DOHH2 (cell line): ENCODE results near the gene ZFHX3.

Source experiments
- H3F3A ChIP-seq: fragments of 200-600 bp; sonication (generic), shearing (Covaris generic); 2 replicates; pipeline ENCODE4 v1.6.0; 2016; ENCODE audit warnings: antibody characterized with exemption, mild to moderate bottlenecking; ENCODE audit not compliant: control insufficient read depth, insufficient read depth
- H3K27ac ChIP-seq: fragments of 200-600 bp; sonication (generic); 2 replicates; pipeline ENCODE4 v1.5.1; 2014; ENCODE audit warnings: low read depth, mild to moderate bottlenecking, low read length, moderate library complexity
- H3K27me3 ChIP-seq: fragments of 200-600 bp; sonication (generic); 2 replicates; pipeline ENCODE4 v1.6.1; 2014; ENCODE audit warnings: mild to moderate bottlenecking, low read length, mixed read lengths; ENCODE audit not compliant: control insufficient read depth
- H3K36me3 ChIP-seq: fragments of 200-600 bp; sonication (generic); 2 replicates; pipeline ENCODE4 v1.6.1; 2014; ENCODE audit warnings: mild to moderate bottlenecking, low read length, moderate library complexity, mixed read lengths; ENCODE audit not compliant: control insufficient read depth
- H3K4me1 ChIP-seq: fragments of 200-600 bp; sonication (generic); 2 replicates; pipeline ENCODE4 v1.6.1; 2014; ENCODE audit warnings: mild to moderate bottlenecking, low read length, mixed read lengths; ENCODE audit not compliant: control insufficient read depth
- H3K4me2 ChIP-seq: fragments of 200-600 bp; sonication (generic); 2 replicates; pipeline ENCODE4 v1.6.0; 2014; ENCODE audit warnings: mild to moderate bottlenecking, low read length, moderate library complexity
- H3K4me3 ChIP-seq: fragments of 200-600 bp; sonication (generic); 2 replicates; pipeline ENCODE4 v1.5.1; 2014; ENCODE audit warnings: mild to moderate bottlenecking, low read length, mixed read lengths
- H3K79me2 ChIP-seq: fragments of 200-600 bp; sonication (generic); 2 replicates; pipeline ENCODE4 v1.6.1; 2014; ENCODE audit warnings: mild to moderate bottlenecking, low read length, mixed read lengths; ENCODE audit not compliant: control insufficient read depth
- H3K9me2 ChIP-seq: fragments of 200-600 bp; sonication (generic); replicated peaks from 2 replicates; pipeline ENCODE4 v1.6.1; 2014; ENCODE audit warnings: mild to moderate bottlenecking, low read length, mixed read lengths; ENCODE audit not compliant: control insufficient read depth
- H3K9me3 ChIP-seq: fragments of 200-600 bp; sonication (generic); 2 replicates; pipeline ENCODE4 v1.6.1; 2014; ENCODE audit warnings: antibody characterized with exemption, low read length, mixed read lengths; ENCODE audit not compliant: control insufficient read depth, insufficient read depth
- H4K20me1 ChIP-seq: fragments of 200-600 bp; sonication (generic); 2 replicates; pipeline ENCODE4 v1.6.0; 2014; ENCODE audit warnings: low read depth, mild to moderate bottlenecking, antibody characterized with exemption, low read length, moderate library complexity; ENCODE audit not compliant: control insufficient read depth, insufficient read depth
- EZH2phosphoT487 ChIP-seq: fragments of 200-600 bp; sonication (generic); IDR thresholded peaks from 2 replicates; pipeline ENCODE4 v1.6.1; 2017; ENCODE audit warnings: borderline replicate concordance, mild to moderate bottlenecking, antibody characterized with exemption, low read length, moderate library complexity, mixed read lengths
- TF ChIP-seq, protein P1 (sequence below): fragments of 200-600 bp; sonication (generic); IDR thresholded peaks from one replicate; pipeline ENCODE4 v1.5.1; 2014; ENCODE audit warnings: antibody characterized with exemption, mild to moderate bottlenecking, low read depth, low read length; ENCODE audit not compliant: poor library complexity, severe bottlenecking

ZFHX3 gene

DNA sequence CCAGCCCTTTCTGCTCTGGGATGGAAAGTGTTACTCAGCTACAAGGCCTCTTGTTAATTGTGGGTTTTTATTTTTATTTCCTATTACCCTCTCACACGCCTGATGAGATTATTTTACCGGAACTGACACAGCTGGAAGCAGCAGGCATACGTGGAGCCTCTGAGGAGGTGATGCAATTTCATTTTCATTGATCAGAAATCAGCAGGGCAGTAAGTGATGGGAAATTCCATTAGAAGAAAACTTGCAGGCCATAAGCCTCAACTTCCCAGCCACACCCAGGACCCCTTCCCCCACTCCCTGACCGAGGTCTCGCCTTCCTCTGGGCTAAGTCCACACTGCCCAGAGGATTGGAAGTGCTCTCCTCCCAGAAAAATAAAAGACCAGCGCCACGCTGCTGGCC lies 69.7 kb downstream of the ZFHX3 start:
- no peaks in the 10 kb centered on the region for H3K9me3 ChIP-seq
- no peak overlapping the region for H3K27ac ChIP-seq
- H3K27me3 ChIP-seq, result no peaks in the 10 kb centered on the region
- H3K36me3 ChIP-seq, result no peaks in the 10 kb centered on the region
- H3K9me2 ChIP-seq, result no peaks in the 10 kb centered on the region
- no peaks in the 10 kb centered on the region for H3F3A ChIP-seq
- no peaks in the 10 kb centered on the region for H3K4me1 ChIP-seq
- H3K4me2 ChIP-seq, result no peak overlapping the region
- H3K79me2 ChIP-seq, result no peaks in the 10 kb centered on the region
- H4K20me1 ChIP-seq, result 0 out of 2 replicates have a peak, but pooled peaks cover 7% of the 10 kb centered on the region
- H3K4me3 ChIP-seq, result no peak overlapping the region
- TF ChIP-seq EZH2phosphoT487, result no peak
- TF ChIP-seq, protein P1, sequence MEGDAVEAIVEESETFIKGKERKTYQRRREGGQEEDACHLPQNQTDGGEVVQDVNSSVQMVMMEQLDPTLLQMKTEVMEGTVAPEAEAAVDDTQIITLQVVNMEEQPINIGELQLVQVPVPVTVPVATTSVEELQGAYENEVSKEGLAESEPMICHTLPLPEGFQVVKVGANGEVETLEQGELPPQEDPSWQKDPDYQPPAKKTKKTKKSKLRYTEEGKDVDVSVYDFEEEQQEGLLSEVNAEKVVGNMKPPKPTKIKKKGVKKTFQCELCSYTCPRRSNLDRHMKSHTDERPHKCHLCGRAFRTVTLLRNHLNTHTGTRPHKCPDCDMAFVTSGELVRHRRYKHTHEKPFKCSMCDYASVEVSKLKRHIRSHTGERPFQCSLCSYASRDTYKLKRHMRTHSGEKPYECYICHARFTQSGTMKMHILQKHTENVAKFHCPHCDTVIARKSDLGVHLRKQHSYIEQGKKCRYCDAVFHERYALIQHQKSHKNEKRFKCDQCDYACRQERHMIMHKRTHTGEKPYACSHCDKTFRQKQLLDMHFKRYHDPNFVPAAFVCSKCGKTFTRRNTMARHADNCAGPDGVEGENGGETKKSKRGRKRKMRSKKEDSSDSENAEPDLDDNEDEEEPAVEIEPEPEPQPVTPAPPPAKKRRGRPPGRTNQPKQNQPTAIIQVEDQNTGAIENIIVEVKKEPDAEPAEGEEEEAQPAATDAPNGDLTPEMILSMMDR, result no peak

DNA sequence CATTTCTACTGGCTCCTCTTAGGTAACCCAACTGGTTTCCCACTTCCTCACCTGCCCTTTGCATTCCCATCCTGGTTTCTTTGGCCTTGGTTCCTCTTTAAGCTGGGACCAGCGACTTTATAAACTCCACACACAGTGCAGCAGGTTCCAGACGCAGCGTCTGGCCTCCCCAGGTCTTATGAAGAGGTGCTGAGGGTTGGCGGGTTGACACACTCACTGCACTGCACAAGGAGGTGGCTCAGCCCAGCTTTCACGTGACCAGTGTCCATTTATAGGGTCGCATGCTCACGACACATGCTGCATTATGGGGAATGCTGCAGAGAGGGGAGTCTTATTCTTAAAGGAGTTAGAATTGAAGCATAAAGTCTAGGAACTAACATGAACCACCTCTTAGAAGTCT lies 70.8 kb downstream of the ZFHX3 start:
- TF ChIP-seq, protein P1, result no peak
- TF ChIP-seq EZH2phosphoT487, result no peak
- no peak overlapping the region for H3K27ac ChIP-seq
- H3K9me3 ChIP-seq, result no peaks in the 10 kb centered on the region
- H3K79me2 ChIP-seq, result no peaks in the 10 kb centered on the region
- H3K27me3 ChIP-seq, result no peaks in the 10 kb centered on the region
- H3K4me3 ChIP-seq, result no peak overlapping the region
- no peaks in the 10 kb centered on the region for H3K36me3 ChIP-seq
- H3F3A ChIP-seq, result no peaks in the 10 kb centered on the region
- H3K9me2 ChIP-seq, result no peaks in the 10 kb centered on the region
- no peaks in the 10 kb centered on the region for H3K4me1 ChIP-seq
- H4K20me1 ChIP-seq, result 0 out of 2 replicates have a peak, but pooled peaks cover 7% of the 10 kb centered on the region
- no peak overlapping the region for H3K4me2 ChIP-seq

DNA sequence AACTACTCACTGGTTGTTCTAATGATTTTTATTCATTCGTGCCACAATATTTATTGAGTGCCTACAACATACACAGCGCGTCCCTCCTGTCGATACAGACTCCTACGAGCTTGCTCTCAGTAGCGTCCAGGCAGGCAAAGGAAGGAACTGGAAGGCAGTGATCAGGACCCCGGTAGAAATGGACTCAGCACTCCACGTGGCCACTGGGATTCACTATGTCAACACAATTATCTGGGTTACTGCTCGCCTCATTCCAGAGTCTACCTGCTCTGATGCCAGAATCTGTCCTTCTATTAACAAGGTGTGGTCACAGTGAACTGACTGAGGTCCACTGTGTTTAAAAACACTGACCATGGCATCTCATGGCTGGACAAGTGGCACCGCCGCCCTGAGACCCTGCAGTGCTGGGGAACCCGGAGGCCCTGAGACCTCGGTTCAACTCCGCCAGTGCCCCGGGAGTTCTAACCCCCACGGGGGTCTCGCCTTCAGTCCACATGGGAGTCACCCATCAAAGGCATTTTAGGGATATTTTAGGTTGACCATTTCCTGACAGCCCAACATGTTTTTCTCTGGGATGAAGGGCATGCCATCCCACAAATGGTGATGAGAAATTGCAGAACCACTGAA lies 71.4 kb downstream of the ZFHX3 start:
- Histone ChIP-seq H3K4me3 (no peak overlapping the region), H4K20me1 (0 out of 2 replicates have a peak, but pooled peaks cover 7% of the 10 kb centered on the region), H3F3A (no peaks in the 10 kb centered on the region), H3K79me2 (no peaks in the 10 kb centered on the region), H3K27ac (no peak overlapping the region), H3K4me2 (no peak overlapping the region), H3K9me2 (no peaks in the 10 kb centered on the region), H3K27me3 (no peaks in the 10 kb centered on the region), H3K9me3 (no peaks in the 10 kb centered on the region), H3K4me1 (no peaks in the 10 kb centered on the region), H3K36me3 (no peaks in the 10 kb centered on the region)
- TF ChIP-seq, protein P1, result no peak
- TF ChIP-seq EZH2phosphoT487, result no peak
